HG03354 (cell line): Measurements from ENCODE around the gene DRD2.

ENCODE experiments used
- ATAC-seq: cut with Tn5 transposase; IDR thresholded peaks from one replicate; pipeline ENCODE4 v1.9.1; 2021; ENCODE audit warnings: mild to moderate bottlenecking; ENCODE audit not compliant: unreplicated experiment, poor library complexity, severe bottlenecking

Gene DRD2

DNA sequence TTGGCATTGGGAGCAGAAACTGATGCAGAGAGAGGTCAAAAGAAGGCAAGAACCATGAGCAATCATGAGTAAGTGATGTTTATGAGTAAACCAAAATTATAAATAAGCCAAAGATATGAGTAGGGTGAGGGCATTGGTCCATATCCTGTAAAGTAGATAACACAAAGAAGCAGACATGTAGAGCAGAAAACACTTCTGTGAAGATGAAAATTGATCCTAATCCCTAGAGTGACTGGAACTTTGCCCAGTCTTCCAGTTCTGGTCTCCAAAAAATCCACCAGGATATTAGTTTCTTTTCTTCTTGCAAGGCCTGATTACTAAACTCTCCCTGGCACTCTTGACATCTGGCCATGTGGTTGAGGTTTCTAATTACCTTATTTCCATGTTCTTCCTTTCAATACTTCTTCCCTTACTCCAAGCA lies 13.7 kb upstream of the DRD2 start:
- no peak for ATAC-seq

DNA sequence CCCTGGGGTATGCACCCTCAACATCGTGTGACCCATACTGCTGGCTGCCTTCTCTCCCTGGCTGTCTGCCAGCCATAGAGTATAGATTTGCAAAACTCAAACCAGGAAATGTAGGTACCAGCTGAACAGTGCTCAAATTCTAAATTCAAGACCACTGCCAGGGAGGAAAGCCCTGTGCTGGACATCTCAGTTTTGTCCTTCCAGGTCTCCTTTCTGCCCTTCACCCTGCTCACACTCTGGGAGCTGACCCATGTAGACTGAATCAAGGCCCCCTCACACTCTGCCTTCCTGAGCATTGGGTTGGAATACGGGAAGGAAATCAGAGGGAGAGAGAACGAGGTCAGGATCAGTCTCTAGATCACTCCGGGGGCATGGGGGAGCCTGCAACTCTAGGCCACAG lies 12.4 kb upstream of the DRD2 start:
- no peak for ATAC-seq

DNA sequence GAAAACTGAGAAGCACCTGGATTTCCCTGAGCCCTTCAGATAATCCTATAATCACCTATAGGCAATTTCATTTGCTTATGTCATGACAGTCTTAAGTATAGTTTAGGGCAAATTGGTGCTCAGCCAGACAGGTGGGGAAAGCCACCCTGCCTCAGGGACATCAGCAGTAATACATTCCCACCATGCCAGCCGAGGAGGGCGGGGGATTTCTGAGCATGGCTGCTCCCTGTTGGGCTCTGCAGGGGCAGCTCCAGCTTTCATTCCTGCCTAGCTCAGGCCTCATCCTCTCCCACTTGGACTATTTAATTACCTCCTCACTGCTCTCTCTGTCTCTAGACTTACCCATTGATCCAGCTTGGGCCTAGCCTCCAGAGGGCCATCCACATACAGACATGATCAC lies 9.0 kb upstream of the DRD2 start:
- ATAC-seq = no peak

DNA sequence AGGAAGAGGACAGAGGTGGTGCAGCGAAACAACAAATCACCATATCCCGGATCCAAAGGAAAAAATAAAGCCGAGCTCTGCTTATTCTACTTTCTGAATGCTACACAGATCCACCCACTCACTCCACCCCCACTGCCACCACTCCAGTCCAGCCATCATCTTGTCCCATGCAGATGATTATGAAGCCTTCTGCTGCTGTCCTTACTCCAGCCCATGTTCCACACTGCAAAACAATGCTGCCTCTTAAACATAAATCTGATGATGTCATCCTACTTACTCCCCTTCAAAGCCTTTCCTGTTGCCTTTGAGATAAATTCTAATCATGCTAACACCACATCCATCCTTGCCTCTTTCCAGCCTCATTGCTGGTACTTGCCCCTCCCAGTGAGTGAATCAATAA lies 6.5 kb upstream of the DRD2 start:
- no peak for ATAC-seq

DNA sequence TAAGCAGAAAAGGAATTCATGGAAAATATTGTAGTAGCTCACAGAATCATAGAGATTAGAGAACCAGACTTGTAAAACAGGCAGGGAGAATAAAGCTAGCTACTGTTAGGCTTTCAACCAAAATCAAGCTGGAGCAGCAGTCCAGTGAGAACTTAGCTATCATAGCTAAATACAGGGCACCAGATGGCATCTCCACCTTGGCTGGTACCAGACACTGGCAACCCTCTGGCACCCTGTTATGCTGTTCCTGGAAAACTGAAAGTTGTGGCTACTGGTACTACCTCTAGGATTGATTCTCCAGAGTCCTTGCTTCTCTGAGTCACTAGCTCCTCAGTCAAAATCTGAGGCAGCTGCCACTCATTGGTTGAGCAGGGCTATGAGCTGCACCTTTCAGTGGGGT lies 6.0 kb upstream of the DRD2 start:
- no peak for ATAC-seq

DNA sequence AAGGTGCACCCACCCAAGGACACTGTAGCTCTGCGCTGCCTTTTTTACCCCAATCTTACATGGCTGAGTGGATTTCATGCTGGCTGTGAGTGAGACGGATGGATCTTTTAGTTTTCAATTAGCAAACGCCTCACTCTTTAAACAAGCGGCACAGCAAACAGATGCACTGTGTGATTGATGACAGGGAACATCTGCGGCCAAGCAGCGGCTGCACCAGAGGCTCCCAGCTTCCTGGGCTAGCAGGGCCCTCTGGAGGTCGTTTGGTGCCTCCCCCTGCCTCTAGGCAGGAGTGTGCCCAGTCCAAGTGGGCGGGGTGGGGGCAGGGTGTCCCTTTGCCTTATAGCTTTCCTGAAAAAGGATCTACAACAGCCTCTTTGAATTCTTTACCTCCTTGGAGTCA lies 2.1 kb upstream of the DRD2 start:
- no peak for ATAC-seq

DNA sequence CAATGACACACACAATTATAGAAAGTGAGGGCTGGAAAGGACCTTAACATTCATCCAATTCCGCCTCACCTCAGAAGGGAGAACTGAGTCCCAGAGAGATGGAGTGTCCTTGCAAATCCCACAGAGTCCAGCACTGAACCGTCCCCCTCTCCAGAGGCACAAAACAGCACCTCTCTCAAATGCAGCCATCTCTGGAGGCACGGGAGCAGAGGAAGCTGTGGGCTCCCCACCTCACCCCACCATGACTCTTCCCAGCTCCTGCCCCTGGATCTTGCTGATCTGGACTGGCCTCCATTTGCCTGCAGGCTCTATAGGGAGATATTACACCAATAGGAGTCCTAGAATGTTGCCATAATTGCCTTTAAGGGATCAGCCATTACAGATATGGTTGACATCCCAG lies 1.4 kb upstream of the DRD2 start:
- ATAC-seq = no peak

DNA sequence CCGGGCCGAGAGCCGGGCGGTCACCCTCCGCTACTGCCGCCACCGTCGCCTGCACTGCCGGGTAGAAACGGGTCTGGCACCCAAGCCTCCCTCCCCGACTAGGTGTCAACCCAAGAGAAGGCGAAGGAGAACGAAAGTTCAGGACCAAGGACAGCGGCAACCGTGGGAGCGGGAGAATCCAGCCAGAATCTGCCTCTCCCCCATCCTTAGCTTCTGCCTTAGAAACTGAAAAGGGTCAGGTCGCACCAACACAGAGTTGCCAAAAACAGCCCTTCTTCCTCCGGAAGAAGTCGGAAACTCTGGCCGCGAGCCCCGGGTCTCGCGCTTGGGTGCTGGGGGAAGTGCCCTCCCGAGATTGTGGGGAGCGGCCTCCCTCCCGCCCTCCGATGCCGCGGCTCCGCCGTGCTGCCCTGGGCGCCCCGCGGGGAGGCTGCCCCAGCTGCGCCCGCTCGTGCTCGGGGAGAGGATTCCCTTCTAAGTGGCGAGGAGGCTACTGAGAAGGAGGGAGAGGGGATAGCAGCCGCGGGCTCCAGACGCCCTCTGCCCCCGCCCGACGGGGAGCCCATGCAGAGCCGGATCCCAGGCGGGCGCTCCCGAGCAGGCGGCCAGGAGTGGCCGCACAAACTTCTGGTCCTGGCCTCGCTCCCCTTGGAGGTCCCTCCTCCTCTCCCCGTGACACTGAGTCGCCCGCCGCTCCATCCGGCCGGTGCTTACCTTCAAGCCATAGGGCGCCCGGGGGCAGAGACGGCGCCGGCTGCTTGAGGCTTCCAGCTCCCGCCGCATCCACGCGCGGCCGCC lies 637 bp downstream of the DRD2 start:
- ATAC-seq = no peak

DNA sequence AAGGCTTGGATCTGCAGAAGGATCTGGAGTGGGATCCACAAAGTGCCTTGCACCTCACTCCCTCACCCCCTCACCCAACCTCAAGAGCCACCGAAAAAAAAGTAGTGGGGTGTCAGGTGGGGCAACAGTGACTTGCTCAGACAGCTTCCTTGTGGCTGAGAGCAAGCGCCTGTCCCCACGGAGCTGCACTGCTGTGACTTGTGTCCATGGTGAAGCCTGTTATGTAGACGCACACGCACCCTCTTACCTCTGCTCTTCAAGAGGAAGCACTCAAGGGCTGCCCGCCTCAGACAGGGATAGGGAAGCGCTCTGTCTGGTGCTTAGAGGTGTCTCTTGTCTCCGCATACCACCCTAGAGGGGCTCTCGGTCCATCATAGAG lies 1.2 kb downstream of the DRD2 start:
- ATAC-seq = no peak

DNA sequence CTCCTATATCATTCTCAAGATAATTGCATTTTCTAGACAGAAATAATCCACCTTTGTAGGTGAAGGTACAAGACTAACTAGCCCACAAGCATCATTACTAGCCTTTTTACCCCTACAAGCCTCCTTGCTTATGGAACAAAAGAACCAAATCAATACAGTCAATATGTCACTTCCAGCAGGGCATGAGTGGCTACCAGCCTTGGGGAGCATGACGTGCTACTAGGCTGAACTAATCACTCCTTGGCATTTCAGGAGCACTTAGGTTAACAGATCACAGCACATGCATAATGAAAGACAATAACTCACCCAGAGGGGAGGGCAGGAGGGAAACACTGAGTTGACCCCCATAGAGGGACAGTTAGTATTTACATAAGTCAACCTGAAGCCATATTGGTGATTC lies 2.7 kb downstream of the DRD2 start:
- ATAC-seq = no peak

DNA sequence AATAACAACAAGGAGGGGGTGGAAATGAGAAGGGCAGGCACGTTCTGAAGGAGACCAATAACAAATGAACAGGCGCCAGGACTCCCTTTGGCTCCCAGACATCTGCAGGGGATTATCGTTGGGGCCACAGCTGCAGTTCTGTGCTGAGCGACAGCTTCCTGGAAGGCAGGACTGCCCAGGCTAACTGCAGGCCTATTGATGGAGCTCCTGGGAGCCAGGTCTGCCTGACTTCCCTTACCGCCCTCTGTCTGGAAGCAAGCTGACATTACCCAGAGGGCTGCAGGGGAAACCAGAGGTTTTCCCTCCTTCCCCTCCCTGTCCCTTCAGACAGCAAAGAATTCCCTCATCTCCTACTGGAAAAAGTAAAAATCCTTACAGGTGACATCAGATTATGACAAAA lies 5.0 kb downstream of the DRD2 start:
- ATAC-seq = no peak

DNA sequence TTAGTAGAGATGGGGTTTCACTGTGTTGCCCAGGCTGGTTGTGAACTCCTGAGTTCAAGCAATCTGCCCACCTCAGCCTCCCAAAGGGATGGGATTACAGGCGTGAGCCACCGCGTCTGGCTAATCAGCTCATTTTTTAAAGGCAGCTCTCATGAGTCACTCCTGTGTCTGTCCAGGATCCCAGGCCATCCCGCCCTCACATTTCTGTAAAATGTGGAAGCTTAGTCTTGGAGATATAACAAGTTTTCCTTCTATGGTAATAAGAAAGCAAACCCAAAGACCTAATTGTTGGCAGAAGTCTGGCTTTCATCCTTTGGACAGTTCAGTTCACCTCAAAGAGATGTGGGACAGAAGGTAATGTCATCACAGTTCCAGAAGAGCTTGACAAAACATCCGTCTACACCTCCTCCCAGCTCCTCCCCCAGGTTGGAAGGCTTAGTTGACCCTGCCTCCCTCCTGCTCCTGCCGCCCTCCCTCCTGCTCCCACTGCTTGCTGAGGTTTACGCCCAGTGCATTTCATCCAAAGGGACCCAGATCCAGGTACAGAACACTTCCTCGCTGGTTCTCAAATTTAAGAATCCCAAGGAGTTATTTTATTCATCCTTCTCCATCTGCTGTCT lies 6.4 kb downstream of the DRD2 start:
- no peak for ATAC-seq

DNA sequence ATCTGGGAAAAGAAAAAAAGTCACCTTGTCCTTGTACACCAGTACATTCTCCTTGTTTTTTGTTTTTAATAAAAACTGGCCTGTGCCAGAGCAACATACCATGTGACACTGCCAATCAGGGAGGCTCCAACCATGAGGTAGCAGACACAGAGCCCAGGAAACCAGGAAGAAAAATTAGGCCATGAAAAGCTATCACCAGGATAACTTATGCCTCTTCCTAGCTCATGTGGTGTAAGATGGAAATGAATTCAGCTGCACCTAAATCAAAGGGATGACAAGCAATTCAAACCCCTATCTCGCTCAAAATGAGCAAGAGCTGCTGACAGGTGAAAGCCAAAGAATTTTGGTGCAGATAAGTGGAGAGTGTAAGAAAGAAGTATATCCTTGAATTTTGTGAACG lies 7.7 kb downstream of the DRD2 start:
- no peak for ATAC-seq

DNA sequence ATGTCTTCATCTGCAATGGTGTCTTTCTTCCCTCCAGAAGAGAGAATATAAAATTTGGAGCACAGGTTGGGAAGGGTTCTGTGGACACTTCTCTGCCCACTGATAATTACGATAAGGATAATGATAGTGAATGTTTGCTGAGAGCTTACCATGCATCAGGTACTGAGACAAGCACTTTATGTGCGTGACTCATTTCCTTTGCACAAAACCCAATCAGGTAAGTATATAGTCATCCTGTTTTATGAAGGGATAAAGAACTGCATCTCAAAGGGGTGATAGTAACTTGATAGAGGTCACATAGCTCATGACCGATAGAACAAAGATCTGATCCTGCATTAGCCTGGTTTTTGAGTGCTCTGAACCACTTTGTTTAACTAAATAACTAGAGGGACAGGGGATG lies 9.4 kb downstream of the DRD2 start:
- no peak for ATAC-seq

DNA sequence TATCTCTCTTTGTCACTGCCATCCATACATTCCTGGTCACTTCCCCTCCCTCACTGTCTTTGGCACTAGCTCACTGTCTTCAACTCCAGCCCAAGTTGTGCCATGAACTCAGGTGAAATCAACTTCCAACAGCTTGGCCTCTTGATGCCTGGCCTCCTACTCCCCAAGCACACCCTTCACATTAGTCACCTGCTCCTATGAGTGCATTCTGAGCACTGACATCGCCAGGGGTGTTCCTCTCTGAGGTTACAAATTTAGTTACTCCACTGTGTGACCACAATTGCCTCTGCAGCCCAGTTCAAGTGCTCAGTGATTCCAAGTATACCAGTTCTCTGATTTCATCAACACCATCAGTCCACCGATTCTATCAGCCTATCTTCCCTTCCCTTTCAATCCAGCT lies 10.8 kb downstream of the DRD2 start:
- ATAC-seq = no peak

DNA sequence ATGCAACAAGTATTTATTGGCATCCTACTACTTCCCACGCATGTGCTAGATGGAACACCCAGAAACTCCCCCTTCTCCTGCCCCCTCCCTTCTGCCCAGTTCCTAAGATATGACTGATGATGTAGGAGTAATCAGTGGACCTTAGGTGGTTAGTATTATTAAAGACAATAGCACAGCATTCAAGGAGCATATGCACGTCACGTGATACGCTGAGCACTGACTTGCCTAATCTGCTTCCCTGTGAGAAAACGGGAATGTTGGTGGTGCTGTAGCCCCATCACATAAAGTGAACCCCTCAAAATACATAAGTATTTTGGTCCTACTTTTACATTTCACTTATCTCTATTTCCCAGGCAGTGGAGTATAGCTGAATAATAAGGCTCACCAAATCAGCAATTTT lies 12.4 kb downstream of the DRD2 start:
- ATAC-seq = no peak

DNA sequence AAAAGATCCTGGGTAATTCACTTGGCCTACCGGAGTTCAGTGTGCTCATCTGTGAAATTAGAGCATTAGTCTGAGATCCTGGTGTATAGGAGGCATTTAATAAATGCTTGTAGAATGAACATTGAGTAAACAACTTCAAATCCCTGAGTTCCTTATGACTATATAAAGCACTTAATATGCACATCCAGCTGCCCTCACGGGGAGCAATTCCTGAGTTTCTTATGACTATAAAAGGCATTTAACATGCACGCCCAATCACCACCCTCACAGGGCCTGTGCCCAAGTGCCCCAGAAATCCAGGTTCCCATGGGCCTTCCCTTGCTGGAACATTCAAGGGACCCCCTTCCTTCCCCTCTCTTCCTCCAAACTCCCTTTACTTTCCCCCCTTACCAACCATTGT lies 13.6 kb downstream of the DRD2 start:
- ATAC-seq = no peak

DNA sequence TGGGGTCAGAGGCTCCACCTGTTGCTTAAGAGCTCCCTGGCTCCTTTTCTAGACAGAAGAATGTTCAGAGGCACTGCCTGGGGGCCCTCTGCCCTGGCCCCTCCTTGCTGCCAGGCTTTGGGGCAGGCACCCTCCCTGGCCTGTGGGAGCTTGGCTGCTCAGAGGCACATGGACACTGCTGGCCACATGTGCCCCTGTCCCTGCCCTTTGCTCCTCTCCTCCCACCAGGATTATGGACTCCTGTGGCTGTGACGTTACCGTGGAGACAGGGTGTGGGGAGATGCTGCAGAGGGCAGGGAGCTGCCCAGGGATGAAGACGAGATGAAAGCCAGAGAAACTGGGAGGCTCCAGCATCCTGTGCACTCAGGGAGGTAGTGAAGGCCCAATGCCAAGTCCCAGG lies 14.7 kb downstream of the DRD2 start:
- no peak for ATAC-seq

DNA sequence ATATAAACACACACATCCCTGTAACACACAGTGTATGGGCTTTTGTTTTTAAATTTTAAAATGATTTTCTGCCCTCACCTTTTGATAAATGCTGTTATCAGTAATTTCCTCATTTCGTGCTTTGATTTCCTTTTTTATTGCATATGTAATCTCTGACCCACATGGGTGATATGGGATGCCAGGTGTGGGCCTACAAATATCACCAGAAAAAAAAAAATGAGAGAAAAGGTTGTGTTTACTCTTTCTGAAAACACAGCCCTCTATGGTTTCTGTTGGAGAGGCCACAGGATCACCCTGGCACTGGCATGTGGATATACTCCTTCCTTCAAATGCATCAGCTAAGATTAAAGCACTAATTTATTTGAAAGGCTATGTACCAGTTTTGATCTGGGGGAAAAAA lies 17.0 kb downstream of the DRD2 start:
- no peak for ATAC-seq

DNA sequence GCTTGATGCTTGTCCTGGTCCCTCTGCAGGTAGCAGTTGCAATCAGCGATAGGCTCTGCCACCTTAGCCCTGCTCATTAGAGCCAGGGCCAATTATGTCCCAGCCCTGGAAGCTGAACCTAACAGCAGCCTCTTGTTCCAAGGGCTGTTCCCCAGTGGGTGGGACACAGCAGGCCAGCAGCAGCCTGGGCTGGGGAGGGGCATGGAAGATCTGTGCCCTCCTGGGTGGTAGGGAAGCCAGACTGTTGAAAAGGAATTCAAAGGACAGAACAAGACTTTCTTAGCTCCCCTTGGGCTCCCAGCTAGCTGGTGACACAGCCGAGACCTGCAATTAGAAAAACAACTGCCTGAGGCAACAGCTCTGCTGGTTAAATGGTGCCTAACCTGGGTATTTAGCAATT lies 17.4 kb downstream of the DRD2 start:
- no peak for ATAC-seq

DNA sequence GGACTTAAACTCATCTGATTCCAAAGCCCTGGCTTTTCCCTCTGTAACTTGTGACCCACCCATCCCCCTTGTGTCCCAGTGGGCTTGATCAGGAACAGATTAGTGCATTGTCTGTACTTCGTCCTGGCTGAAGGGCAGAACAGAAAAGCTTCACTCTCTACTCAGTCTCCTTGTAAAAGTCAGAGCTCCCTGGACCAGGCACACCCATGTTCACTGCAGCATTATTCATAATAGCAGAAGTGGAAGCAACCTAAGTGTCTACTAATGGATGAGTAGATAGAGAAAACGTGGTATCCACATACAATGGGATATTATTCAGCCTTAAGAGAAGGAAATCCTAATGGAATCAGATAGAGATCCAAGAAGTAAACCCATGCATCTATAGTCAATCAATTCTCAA lies 20.7 kb downstream of the DRD2 start:
- ATAC-seq = no peak

DNA sequence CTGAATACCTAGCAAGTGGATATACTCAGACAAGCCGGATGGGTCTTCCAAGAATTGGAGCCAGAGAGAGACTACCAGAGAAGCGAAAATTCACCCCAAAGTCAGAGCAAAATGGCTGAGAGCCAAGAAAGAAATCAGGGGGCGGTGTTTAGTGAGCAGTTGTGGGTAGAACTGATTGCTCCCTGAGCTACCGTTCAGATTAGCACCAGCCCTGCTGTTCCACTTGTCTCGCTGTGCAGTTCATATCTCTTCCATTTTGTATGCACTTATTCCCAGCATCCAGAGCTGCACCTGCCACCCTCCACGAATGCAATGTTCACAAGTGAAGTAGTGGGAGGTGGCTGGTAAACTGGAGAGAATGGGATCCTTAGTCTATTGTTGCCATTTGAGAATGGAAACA lies 25.5 kb downstream of the DRD2 start:
- no peak for ATAC-seq
